Thymus (tissue), 11 donors: Measurements from ENCODE around the gene GJD4. TPM values are rescaled to one million over a fixed set of nuclear protein-coding genes. Genes with fewer than 3 reads are reported as not detected.
A peak's percentile ranks its signal among the peaks of the same experiment; 100 is the strongest.

Experiments used
- DNase-seq, 9 donors: peaks; one replicate each; pipeline ENCODE4 v3.0.0-alpha.2; 2013; ENCODE audit warnings: low spot score in 9 of 9, low read depth in 6 of 9, missing footprints in 1 of 9
- H3K27ac ChIP-seq, 2 donors: one replicate each; pipeline ENCODE4 v1.5.1; 2013; ENCODE audit warnings: control low read depth in 1 of 2, low read depth in 1 of 2, low read length in 1 of 2, mild to moderate bottlenecking in 1 of 2, moderate library complexity in 1 of 2
- H3K27me3 ChIP-seq, 2 donors: one replicate each; pipeline ENCODE4 v1.5.1; 2013; ENCODE audit warnings: low read length in 1 of 2; ENCODE audit not compliant: control insufficient read depth in 2 of 2, insufficient read depth in 1 of 2
- H3K36me3 ChIP-seq, 2 donors: one replicate each; pipeline ENCODE4 v1.5.1; 2013; ENCODE audit warnings: low read length in 1 of 2, mild to moderate bottlenecking in 1 of 2, moderate library complexity in 1 of 2; ENCODE audit not compliant: control insufficient read depth in 2 of 2, insufficient read depth in 2 of 2
- H3K4me1 ChIP-seq, 2 donors: one replicate each; pipeline ENCODE4 v1.5.1; 2013; ENCODE audit warnings: low read length in 2 of 2; ENCODE audit not compliant: control insufficient read depth in 2 of 2, insufficient read depth in 2 of 2
- H3K4me3 ChIP-seq, 2 donors: one replicate each; pipeline ENCODE4 v1.5.1; 2013; ENCODE audit warnings: low read length in 2 of 2, control low read depth in 1 of 2, mild to moderate bottlenecking in 1 of 2
- H3K9me3 ChIP-seq, 2 donors: one replicate each; pipeline ENCODE4 v1.5.1; 2013; ENCODE audit warnings: low read length in 1 of 2, mild to moderate bottlenecking in 1 of 2; ENCODE audit not compliant: control insufficient read depth in 2 of 2, insufficient read depth in 1 of 2
- WGBS: extraction: QIAGEN DNeasy Blood & Tissue Kit; methylation state at CpG from one replicate; pipeline ENCODE4 v1.1.7; 2013; 5-methylcytosine and 5-hydroxymethylcytosine counted together
- polyA plus RNA-seq: library from polyadenylated mRNA; stranded (reverse); fragments of 200-250 nt; gene quantifications from one replicate; pipeline ENCODE4 v1.2.3, GENCODE V29; 2013
- total RNA-seq: library from RNA; stranded (reverse); fragments of 120-200 nt; gene quantifications from one replicate; pipeline ENCODE4 v1.2.4, GENCODE V29; 2013
- donor health status: healthy.

The GJD4 gene
- total and polyA plus RNA-seq, 2 donors: 0.07 to 0.09 TPM

GRCh38 chr10:35632027-35632426 is 26.9 kb downstream of the GJD4 start:
- Histone ChIP-seq H3K36me3 (no peaks in the 10 kb centered on the region), H3K4me1 (no peaks in the 10 kb centered on the region), H3K27me3 (peaks cover 6 to 7% of the 10 kb centered on the region in 2 donors), H3K4me3 (no peak overlapping the region), H3K27ac (no peak overlapping the region), H3K9me3 (no peaks in the 10 kb centered on the region)
- DNase-seq: no peak

- no peak overlapping the region for H3K27ac ChIP-seq
- no peaks in the 10 kb centered on the region for H3K36me3 ChIP-seq
- WGBS: 62% methylated on average over 12 of the region's 12 CpGs
- H3K27me3 ChIP-seq: peaks cover 18 to 19% of the 10 kb centered on the region in 2 donors
- H3K9me3 ChIP-seq: no peaks in the 10 kb centered on the region
- DNase-seq: no peak
- H3K4me3 ChIP-seq: no peak overlapping the region
- peaks cover 0 to 3% of the 10 kb centered on the region in 2 donors for H3K4me1 ChIP-seq
Measured at GRCh38 chr10:35633006-35633980, 28.2 kb downstream of the GJD4 start.

- H3K27ac ChIP-seq: no peak overlapping the region
- WGBS: 19% methylated on average over 6 of the region's 6 CpGs
- peak in 6 of 9 donors; percentile 33 to 74 (median 45) for DNase-seq
- peaks cover 0 to 7% of the 10 kb centered on the region in 2 donors for H3K4me1 ChIP-seq
- H3K36me3 ChIP-seq: no peaks in the 10 kb centered on the region
- peaks cover 0 to 2% of the 10 kb centered on the region in 2 donors for H3K9me3 ChIP-seq
- no peak overlapping the region for H3K4me3 ChIP-seq
- peaks cover 38% of the 10 kb centered on the region in 2 donors for H3K27me3 ChIP-seq
Measured at GRCh38 chr10:35635576-35635975, 30.4 kb downstream of the GJD4 start.

DNA sequence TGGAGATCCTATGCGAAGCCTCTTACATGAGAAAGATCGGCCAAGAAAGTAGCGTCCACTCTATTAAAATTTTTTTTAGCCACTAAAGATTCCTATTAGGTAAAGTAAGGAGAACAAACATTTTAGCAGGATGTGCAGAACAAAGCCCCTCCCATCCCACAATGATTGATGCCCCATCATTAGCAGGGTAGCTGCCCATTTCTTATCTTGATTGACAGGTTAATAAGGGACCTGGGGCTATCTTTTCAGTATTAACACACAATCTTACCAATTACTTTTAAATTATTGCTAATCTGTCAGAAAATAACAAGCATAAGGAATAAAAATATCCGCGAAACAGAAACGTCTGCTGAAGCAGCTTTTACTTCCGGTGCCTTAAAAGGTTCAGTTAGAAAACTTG is 31.8 kb downstream of the GJD4 start:
- Histone ChIP-seq H3K4me3 (no peak overlapping the region), H3K27me3 (peaks cover 50 to 51% of the 10 kb centered on the region in 2 donors), H3K9me3 (peaks cover 0 to 2% of the 10 kb centered on the region in 2 donors), H3K4me1 (peaks cover 3 to 11% of the 10 kb centered on the region in 2 donors), H3K36me3 (no peaks in the 10 kb centered on the region), H3K27ac (no peak overlapping the region)
- no peak for DNase-seq
- WGBS: 34% methylated on average over 7 of the region's 7 CpGs

- 31% methylated on average over 8 of the region's 8 CpGs for WGBS
- Histone ChIP-seq H3K27me3 (peaks cover 55 to 56% of the 10 kb centered on the region in 2 donors), H3K36me3 (no peaks in the 10 kb centered on the region), H3K9me3 (peaks cover 0 to 2% of the 10 kb centered on the region in 2 donors), H3K4me1 (peaks cover 3 to 12% of the 10 kb centered on the region in 2 donors), H3K4me3 (no peak overlapping the region), H3K27ac (no peak overlapping the region)
- no peak for DNase-seq
Measured at GRCh38 chr10:35637462-35637861, 32.3 kb downstream of the GJD4 start.

- H3K27me3 ChIP-seq: peaks cover 62 to 63% of the 10 kb centered on the region in 2 donors
- H3K4me3 ChIP-seq: no peak overlapping the region
- no peaks in the 10 kb centered on the region for H3K36me3 ChIP-seq
- peaks cover 3 to 19% of the 10 kb centered on the region in 2 donors for H3K4me1 ChIP-seq
- WGBS: 94% methylated on average over 4 of the region's 4 CpGs
- DNase-seq: no peak
- peaks cover 0 to 2% of the 10 kb centered on the region in 2 donors for H3K9me3 ChIP-seq
- H3K27ac ChIP-seq: no peak overlapping the region
Measured at GRCh38 chr10:35638101-35638500, 33.0 kb downstream of the GJD4 start.

DNA sequence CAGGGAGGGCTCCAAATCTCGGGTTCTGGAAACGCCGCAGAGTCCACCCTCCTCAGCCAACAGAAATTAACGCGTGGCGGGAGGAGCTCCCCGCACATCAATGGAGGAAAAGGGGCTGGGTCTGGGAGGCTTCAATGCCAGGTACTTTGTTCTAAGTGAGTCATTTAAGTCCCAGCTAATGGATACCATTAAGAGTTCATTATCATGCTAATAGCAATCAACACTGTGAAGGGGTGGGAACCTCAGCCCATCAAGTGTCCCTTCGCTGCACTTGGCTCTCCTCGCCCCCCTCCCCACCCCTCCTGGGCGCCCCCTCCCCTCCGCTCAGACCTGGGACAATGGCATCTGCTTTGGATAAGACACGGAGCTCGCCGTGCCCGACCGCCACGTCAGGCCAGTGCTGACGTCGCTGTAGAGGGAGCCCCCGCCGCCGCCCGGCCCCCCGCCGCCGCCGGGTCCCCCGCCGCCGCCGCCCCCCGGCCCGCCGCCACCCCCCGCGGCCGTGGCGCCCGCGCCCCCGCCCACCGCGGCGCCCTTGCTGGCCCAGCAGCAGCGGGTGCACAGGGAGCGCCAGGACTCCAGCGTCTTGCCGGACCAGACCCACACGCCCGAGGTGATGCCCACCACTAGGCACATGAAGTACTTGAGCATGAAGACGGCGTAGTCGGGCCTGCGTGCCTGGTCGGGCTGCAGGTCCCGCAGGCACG is 34.0 kb downstream of the GJD4 start:
- peaks cover 0 to 2% of the 10 kb centered on the region in 2 donors for H3K9me3 ChIP-seq
- H3K27ac ChIP-seq: no peak overlapping the region
- 15% methylated on average over 57 of the region's 57 CpGs for WGBS
- no peaks in the 10 kb centered on the region for H3K36me3 ChIP-seq
- H3K27me3 ChIP-seq: peaks cover 72 to 73% of the 10 kb centered on the region in 2 donors
- peak overlapping the region; percentile 9 to 16 for H3K4me3 ChIP-seq
- peaks cover 3 to 22% of the 10 kb centered on the region in 2 donors for H3K4me1 ChIP-seq
- DNase-seq: no peak

- Histone ChIP-seq H3K9me3 (peaks cover 0 to 2% of the 10 kb centered on the region in 2 donors), H3K27ac (no peak overlapping the region), H3K4me3 (peak overlapping the region; percentile 24 to 64), H3K27me3 (peaks cover 78 to 79% of the 10 kb centered on the region in 2 donors), H3K36me3 (no peaks in the 10 kb centered on the region), H3K4me1 (peaks cover 3 to 22% of the 10 kb centered on the region in 2 donors)
- DNase-seq: peak in 1 of 9 donors; percentile 4
- 5% methylated on average over 83 of the region's 83 CpGs for WGBS
Measured at GRCh38 chr10:35639728-35640401, 34.7 kb downstream of the GJD4 start.
